PC-9 (cell line): ENCODE results near the gene DSCAML1.

Experiments
- EZH2 ChIP-seq: fragments of 200-600 bp; sonication (generic); IDR thresholded peaks from 2 replicates; pipeline ENCODE4 v1.8.0; 2017; ENCODE audit warnings: antibody characterized with exemption, low read depth
- TF ChIP-seq, protein P1 (sequence below): fragments of 200-600 bp; sonication (generic); conservative IDR thresholded peaks from 2 replicates; pipeline ENCODE4 v1.6.1; 2017; ENCODE audit warnings: mixed run types, antibody characterized with exemption, mild to moderate bottlenecking, moderate library complexity

DNA sequence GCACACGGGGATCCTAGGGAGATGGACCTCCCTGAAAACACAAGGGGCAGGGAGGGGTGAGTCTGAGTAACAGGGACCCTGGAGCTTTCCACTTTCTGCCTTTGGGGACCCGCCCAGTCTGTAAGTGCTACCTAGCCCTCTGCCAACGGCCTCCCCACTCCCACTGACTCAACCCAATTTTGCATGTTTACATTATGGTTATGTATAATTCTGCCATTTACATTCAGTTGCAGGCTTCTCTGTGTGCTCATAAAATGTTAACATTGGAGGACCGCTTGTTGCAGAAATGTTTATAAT is 105.8 kb downstream of the DSCAML1 start:
- TF ChIP-seq, protein P1, sequence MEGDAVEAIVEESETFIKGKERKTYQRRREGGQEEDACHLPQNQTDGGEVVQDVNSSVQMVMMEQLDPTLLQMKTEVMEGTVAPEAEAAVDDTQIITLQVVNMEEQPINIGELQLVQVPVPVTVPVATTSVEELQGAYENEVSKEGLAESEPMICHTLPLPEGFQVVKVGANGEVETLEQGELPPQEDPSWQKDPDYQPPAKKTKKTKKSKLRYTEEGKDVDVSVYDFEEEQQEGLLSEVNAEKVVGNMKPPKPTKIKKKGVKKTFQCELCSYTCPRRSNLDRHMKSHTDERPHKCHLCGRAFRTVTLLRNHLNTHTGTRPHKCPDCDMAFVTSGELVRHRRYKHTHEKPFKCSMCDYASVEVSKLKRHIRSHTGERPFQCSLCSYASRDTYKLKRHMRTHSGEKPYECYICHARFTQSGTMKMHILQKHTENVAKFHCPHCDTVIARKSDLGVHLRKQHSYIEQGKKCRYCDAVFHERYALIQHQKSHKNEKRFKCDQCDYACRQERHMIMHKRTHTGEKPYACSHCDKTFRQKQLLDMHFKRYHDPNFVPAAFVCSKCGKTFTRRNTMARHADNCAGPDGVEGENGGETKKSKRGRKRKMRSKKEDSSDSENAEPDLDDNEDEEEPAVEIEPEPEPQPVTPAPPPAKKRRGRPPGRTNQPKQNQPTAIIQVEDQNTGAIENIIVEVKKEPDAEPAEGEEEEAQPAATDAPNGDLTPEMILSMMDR: no peak
- no peak for TF ChIP-seq EZH2
